H1 (cell line): ENCODE measurements around the gene TLE1. TPM values are rescaled to one million over a fixed set of nuclear protein-coding genes. Genes with fewer than 3 reads are reported as not detected.

ENCODE experiments used
- CTCF ChIA-PET: fragments of 300-600 bp; sonication (Branson Sonifier 250); formaldehyde crosslinking; loops from one replicate; lab custom pipeline; 2021; ENCODE audit not compliant: partially characterized antibody; lab: Charles Lee
- POLR2A ChIA-PET: fragments of 300-600 bp; sonication (Branson Sonifier 250); formaldehyde crosslinking; loops from one replicate; lab custom pipeline; 2021; ENCODE audit warnings: inconsistent platforms; ENCODE audit not compliant: partially characterized antibody; lab: Charles Lee
- DNase-seq, 2 experiments: peaks; one replicate each; pipeline versions ENCODE4 v3.0.0 to v3.0.0-alpha.2; 2010 to 2022; ENCODE audit warnings: low spot score in 2 of 2, low read depth in 1 of 2, mixed read lengths in 1 of 2
- FAIRE-seq: peaks from 2 replicates; lab custom pipeline; 2011; peaks lifted over from hg19 to GRCh38; lab: Jason Lieb, UNC
- H2AFZ ChIP-seq: 2 replicates; pipeline ENCODE4 v1.8.1; 2012; ENCODE audit warnings: low read length, inconsistent platforms
- H2AK5ac ChIP-seq: 2 replicates; pipeline ENCODE4 v1.6.1; 2013; ENCODE audit warnings: low read depth, low read length
- H2BK120ac ChIP-seq: replicated peaks from 2 replicates; pipeline ENCODE3; 2013; ENCODE audit warnings: low read depth, low read length, inconsistent platforms
- H2BK12ac ChIP-seq: 2 replicates; pipeline ENCODE4 v1.6.1; 2013; ENCODE audit warnings: low read depth, low read length
- H2BK15ac ChIP-seq: 2 replicates; pipeline ENCODE4 v1.6.1; 2013; ENCODE audit warnings: low read length
- H2BK20ac ChIP-seq: 2 replicates; pipeline ENCODE4 v1.6.1; 2013; ENCODE audit warnings: low read length
- H2BK5ac ChIP-seq: 2 replicates; pipeline ENCODE4 v1.6.1; 2013; ENCODE audit warnings: low read depth, low read length
- H3K14ac ChIP-seq: 2 replicates; pipeline ENCODE4 v1.6.1; 2013; ENCODE audit warnings: inconsistent platforms; ENCODE audit not compliant: insufficient read length
- H3K18ac ChIP-seq: 2 replicates; pipeline ENCODE4 v1.6.1; 2013; ENCODE audit warnings: low read length; ENCODE audit errors: extremely low read depth
- H3K23ac ChIP-seq: 2 replicates; pipeline ENCODE4 v1.6.1; 2013; ENCODE audit warnings: inconsistent platforms; ENCODE audit not compliant: insufficient read length
- H3K23me2 ChIP-seq: 2 replicates; pipeline ENCODE4 v1.6.1; 2013; ENCODE audit warnings: low read depth, low read length
- H3K27ac ChIP-seq: 2 replicates; pipeline ENCODE4 v1.6.1; 2011; ENCODE audit warnings: low read depth, low read length, inconsistent platforms
- H3K27me3 ChIP-seq, 4 experiments: replicated peaks in 1 of 4; 1 replicate in 1 of 4; 2 replicates in 3 of 4; pipeline versions ENCODE4 v1.6.1 to v1.8.1; 2011 to 2013; ENCODE audit warnings: low read length in 3 of 4, mild to moderate bottlenecking in 3 of 4, inconsistent platforms in 2 of 4, mixed read lengths in 2 of 4, moderate library complexity in 1 of 4; ENCODE audit not compliant: control insufficient read depth in 3 of 4, insufficient read depth in 3 of 4; ENCODE audit errors: extremely low read depth in 1 of 4
- H3K36me3 ChIP-seq, 4 experiments: 2 replicates each; pipeline versions ENCODE4 v1.6.1 to v1.8.1; 2011 to 2013; ENCODE audit warnings: mild to moderate bottlenecking in 4 of 4, low read length in 3 of 4, moderate library complexity in 2 of 4, control low read depth in 1 of 4, inconsistent platforms in 1 of 4; ENCODE audit not compliant: insufficient read depth in 4 of 4, control insufficient read depth in 2 of 4
- H3K4ac ChIP-seq: replicated peaks from 2 replicates; pipeline ENCODE3; 2013; ENCODE audit warnings: low read length, low read depth, mixed read lengths, inconsistent platforms; ENCODE audit not compliant: insufficient read length
- H3K4me1 ChIP-seq, 4 experiments: replicated peaks in 1 of 4; 1 replicate in 1 of 4; 2 replicates in 3 of 4; pipeline versions ENCODE4 v1.6.1 to v1.8.1; 2011 to 2013; ENCODE audit warnings: low read length in 3 of 4, inconsistent platforms in 2 of 4, mixed read lengths in 1 of 4; ENCODE audit not compliant: insufficient read depth in 4 of 4, control insufficient read depth in 3 of 4
- H3K4me2 ChIP-seq, 2 experiments: 2 replicates each; pipeline versions ENCODE4 v1.6.1 to v1.8.1; 2011 to 2013; ENCODE audit warnings: low read depth in 2 of 2, low read length in 2 of 2, control low read depth in 1 of 2, inconsistent platforms in 1 of 2, mild to moderate bottlenecking in 1 of 2; ENCODE audit not compliant: insufficient read depth in 1 of 2
- H3K4me3 ChIP-seq, 4 experiments: fragments of 200-600, 300-600 bp in 1 of 4; sonication (generic), shearing (Covaris generic), sonication (Bioruptor Twin) in 1 of 4; 2 replicates each; pipeline versions ENCODE4 v1.5.1 to v1.8.1; 2011 to 2016; ENCODE audit warnings: low read length in 4 of 4, low read depth in 3 of 4, control low read depth in 2 of 4, inconsistent platforms in 2 of 4, mild to moderate bottlenecking in 2 of 4, mixed read lengths in 1 of 4, moderate library complexity in 1 of 4; ENCODE audit not compliant: insufficient read depth in 2 of 4; ENCODE audit errors: extremely low read depth in 1 of 4
- H3K56ac ChIP-seq: replicated peaks from 2 replicates; pipeline ENCODE3; 2013; ENCODE audit warnings: low read depth, mild to moderate bottlenecking, mixed read lengths, low read length, inconsistent platforms; ENCODE audit not compliant: insufficient read length
- H3K79me1 ChIP-seq: 2 replicates; pipeline ENCODE4 v1.6.1; 2013; ENCODE audit warnings: low read depth, low read length, control low read depth
- H3K79me2 ChIP-seq, 2 experiments: 2 replicates each; pipeline versions ENCODE4 v1.6.1 to v1.8.1; 2012 to 2013; ENCODE audit warnings: low read length in 2 of 2, mild to moderate bottlenecking in 2 of 2, inconsistent platforms in 1 of 2; ENCODE audit not compliant: insufficient read depth in 2 of 2, control insufficient read depth in 1 of 2
- H3K9ac ChIP-seq, 4 experiments: replicated peaks in 1 of 4; 1 replicate in 1 of 4; 2 replicates in 3 of 4; pipeline versions ENCODE4 v1.6.1 to v1.8.1; 2011 to 2013; ENCODE audit warnings: low read depth in 3 of 4, low read length in 3 of 4, control low read depth in 2 of 4, mild to moderate bottlenecking in 2 of 4, moderate library complexity in 2 of 4, inconsistent platforms in 1 of 4; ENCODE audit errors: extremely low read depth in 1 of 4
- H3K9me3 ChIP-seq, 2 experiments: 2 replicates each; pipeline versions ENCODE4 v1.6.1 to v1.8.1; 2012 to 2013; ENCODE audit warnings: mild to moderate bottlenecking in 2 of 2, moderate library complexity in 2 of 2, control low read depth in 1 of 2, inconsistent platforms in 1 of 2, low read depth in 1 of 2, low read length in 1 of 2, mixed read lengths in 1 of 2; ENCODE audit not compliant: insufficient read depth in 2 of 2
- H4K20me1 ChIP-seq, 2 experiments: replicated peaks in 1 of 2; 2 replicates each; pipeline versions ENCODE3 to v1.8.1; 2011 to 2013; ENCODE audit warnings: inconsistent platforms in 2 of 2, low read length in 2 of 2, mild to moderate bottlenecking in 1 of 2; ENCODE audit not compliant: insufficient read depth in 2 of 2, control insufficient read depth in 1 of 2
- H4K5ac ChIP-seq: 2 replicates; pipeline ENCODE4 v1.6.1; 2013; ENCODE audit warnings: low read length, low read depth, mixed read lengths, inconsistent platforms; ENCODE audit not compliant: insufficient read length
- H4K8ac ChIP-seq: 2 replicates; pipeline ENCODE4 v1.8.0; 2013; ENCODE audit warnings: mild to moderate bottlenecking, moderate library complexity, low read length, inconsistent platforms; ENCODE audit not compliant: insufficient read depth; ENCODE audit errors: extremely low read depth
- H4K91ac ChIP-seq: replicated peaks from 2 replicates; pipeline ENCODE3; 2013; ENCODE audit warnings: low read length, mixed read lengths, inconsistent platforms; ENCODE audit not compliant: insufficient read length
- BRCA1 ChIP-seq: IDR thresholded peaks from 2 replicates; pipeline ENCODE4 v1.6.1; 2012; ENCODE audit warnings: low read depth, low read length, improper control_type of control experiment
- EP300 ChIP-seq, 2 experiments: IDR thresholded peaks; 1 replicate in 1 of 2; 2 replicates in 1 of 2; pipeline ENCODE4 v1.6.1; 2011 to 2012; ENCODE audit warnings: low read depth in 2 of 2, low read length in 2 of 2, mild to moderate bottlenecking in 2 of 2, borderline replicate concordance in 1 of 2, inconsistent platforms in 1 of 2, moderate library complexity in 1 of 2
- KDM1A ChIP-seq: fragments of 200-600, 300-600 bp; sonication (generic); IDR thresholded peaks from 2 replicates; pipeline ENCODE4 v1.7.1; 2016; ENCODE audit warnings: mild to moderate bottlenecking, low read length, borderline replicate concordance
- KDM5A ChIP-seq: fragments of 200-600 bp; IDR thresholded peaks from 2 replicates; pipeline ENCODE4 v1.7.1; 2012; ENCODE audit warnings: mild to moderate bottlenecking, low read length, inconsistent platforms, mixed read lengths
- PHF8 ChIP-seq: fragments of 200-600 bp; sonication (generic); conservative IDR thresholded peaks from 2 replicates; pipeline ENCODE4 v1.7.1; 2012; ENCODE audit warnings: low read depth, mild to moderate bottlenecking, inconsistent platforms, low read length, moderate library complexity
- POLR2AphosphoS5 ChIP-seq: IDR thresholded peaks from 2 replicates; pipeline ENCODE4 v1.6.1; 2011; ENCODE audit warnings: low read depth, low read length
- POU5F1 ChIP-seq: IDR thresholded peaks from 2 replicates; pipeline ENCODE4 v1.6.1; 2011; ENCODE audit warnings: low read depth, mild to moderate bottlenecking, low read length, moderate library complexity
- RAD21 ChIP-seq, 2 experiments: IDR thresholded peaks in 1 of 2; conservative IDR thresholded peaks in 1 of 2; 2 replicates each; pipeline ENCODE4 v1.6.1; 2011; ENCODE audit warnings: low read depth in 2 of 2, low read length in 2 of 2, improper control_type of control experiment in 1 of 2, inconsistent platforms in 1 of 2, mild to moderate bottlenecking in 1 of 2, moderate library complexity in 1 of 2
- SP1 ChIP-seq: IDR thresholded peaks from 2 replicates; pipeline ENCODE4 v1.6.1; 2011; ENCODE audit warnings: low read depth, low read length
- TBP ChIP-seq: IDR thresholded peaks from 2 replicates; pipeline ENCODE4 v1.6.1; 2011; ENCODE audit warnings: low read depth, low read length, improper control_type of control experiment
- WGBS, 2 experiments: shearing (Covaris generic) in 1 of 2; methylation state at CpG; one replicate each; pipeline versions ENCODE4 v1.1.6 to v1.1.7; 2013 to 2015; ENCODE audit warnings: low lambda C conversion rate in 2 of 2, mixed read lengths in 2 of 2, inconsistent platforms in 1 of 2, low coverage in 1 of 2, missing lambda C conversion rate in 1 of 2; ENCODE audit not compliant: insufficient replicate concordance in 2 of 2, insufficient coverage in 1 of 2, insufficient read length in 1 of 2; ENCODE audit errors: extremely low coverage in 1 of 2, missing lambda C conversion rate in 1 of 2; 5-methylcytosine and 5-hydroxymethylcytosine counted together
- polyA plus RNA-seq, 7 experiments: library from polyadenylated mRNA; depleted of rRNA in 3 of 7; stranded (reverse) in 5 of 7; unstranded in 2 of 7; fragments of >200 nt in 5 of 7; fragments of 200-250 nt in 2 of 7; gene quantifications; 1 replicate in 5 of 7; 2 replicates in 1 of 7; 4 replicates in 1 of 7; pipeline versions ENCODE4 v1.2.1 to v1.2.3, GENCODE V29; 2011 to 2013; ENCODE audit warnings: missing spikeins in 2 of 7, mixed read lengths in 2 of 7
- total RNA-seq: library from RNA; stranded (reverse); fragmentation: NEBNext Ultra II Directional; extraction: Animal tissue kit (Norgen Biotek cat#: 25700); gene quantifications from 2 replicates; pipeline ENCODE4 v1.2.1, GENCODE V29; 2021

TLE1 gene
- total and polyA plus RNA-seq, 2 of the 8 experiments (the other 6 are each of a cell fraction or from before 2014, with no cell fraction given) = 81.8 to 91.6 TPM

DNA sequence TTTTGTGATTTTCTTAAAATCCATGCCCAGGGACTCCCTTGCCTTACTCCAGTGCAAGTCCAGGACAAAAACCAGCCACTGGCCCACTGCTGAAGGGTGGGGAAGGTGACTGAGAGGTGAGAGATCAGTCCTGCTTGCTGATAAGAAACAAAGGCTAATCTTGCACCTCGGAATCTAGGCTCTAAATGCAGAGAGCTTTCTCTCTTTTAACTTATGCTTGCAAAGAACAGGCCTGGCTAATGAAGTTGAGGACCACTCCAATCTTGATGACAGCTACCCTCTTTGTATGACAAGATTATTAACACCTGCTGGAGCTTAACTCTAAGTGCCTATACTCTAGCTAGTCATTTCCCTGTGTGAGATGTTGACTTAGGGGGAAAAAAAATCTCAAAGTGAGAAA, 8.8 kb downstream of the TLE1 start:
- H3K27ac ChIP-seq = no peak overlapping the region
- H3K9me3 ChIP-seq = no peaks in the 10 kb centered on the region
- H2BK15ac ChIP-seq = no peak overlapping the region
- H2BK20ac ChIP-seq = no peak overlapping the region
- 86% methylated on average over 1 of the region's 1 CpG; no CpG with 5 or more reads in 1 of the 2 experiments for WGBS, 2 experiments
- FAIRE-seq (no peak), DNase-seq (no peak)
- no peaks in the 10 kb centered on the region for H3K23me2 ChIP-seq
- no peak overlapping the region for H4K91ac ChIP-seq
- H2BK120ac ChIP-seq = no peak overlapping the region
- H2BK12ac ChIP-seq = no peak overlapping the region
- peaks cover 3% of the 10 kb centered on the region; the same call in 1 of the 2 replicates for H3K79me1 ChIP-seq
- no peak overlapping the region for H3K9ac ChIP-seq
- H3K14ac ChIP-seq = no peak overlapping the region
- no peak overlapping the region for H4K5ac ChIP-seq
- H2BK5ac ChIP-seq = peak overlapping the region; percentile 66
- no peak overlapping the region for H3K4me3 ChIP-seq
- ChIA-PET CTCF (no interaction called here), POLR2A (interaction anchor here (0.7 to 1.9 kb wide), 4 partner anchors 9 to 41 kb away, joined by 3 to 7 read pairs (median 4); partner anchors contain the start of gene TLE1)
- H3K36me3 ChIP-seq = peaks cover 2 to 60% (median 30%) of the 10 kb centered on the region in 4 experiments
- no peak overlapping the region for H3K4me2 ChIP-seq
- H3K56ac ChIP-seq = no peak overlapping the region
- peaks cover 41 to 46% of the 10 kb centered on the region in 2 experiments for H4K20me1 ChIP-seq
- peaks cover 55 to 100% of the 10 kb centered on the region in 2 experiments for H3K79me2 ChIP-seq
- H3K4me1 ChIP-seq = peaks cover 4 to 18% (median 9%) of the 10 kb centered on the region in 4 experiments
- TF ChIP-seq TBP (no peak), SP1 (no peak), POLR2AphosphoS5 (no peak), KDM1A (no peak), PHF8 (no peak), BRCA1 (no peak), EP300 (IDR thresholded peaks at IDR 0.05; ENCODE audit: borderline replicate concordance in 1 of 2, low read depth in 2 of 2, low read length in 2 of 2) (no peak), POU5F1 (no peak), RAD21 (IDR thresholded peaks at IDR 0.05 in 1 of 2, conservative IDR thresholded peaks at IDR 0.05 in 1 of 2; ENCODE audit: low read depth in 2 of 2, low read length in 2 of 2) (no peak), KDM5A (no peak)
- H3K27me3 ChIP-seq = no peaks in the 10 kb centered on the region
- H3K4ac ChIP-seq = no peak overlapping the region
- H3K23ac ChIP-seq = no peak overlapping the region
- 0 out of 2 replicates have a peak overlapping the region, but pooled peaks have one; percentile 11 for H2AK5ac ChIP-seq
- H2AFZ ChIP-seq = no peak overlapping the region
- H4K8ac ChIP-seq = no peak overlapping the region
- peak overlapping the region; percentile 56 for H3K18ac ChIP-seq
